Spleen (tissue), 11 donors: Measurements from ENCODE around the gene FAM135A. TPM values are rescaled to one million over a fixed set of nuclear protein-coding genes. Genes with fewer than 3 reads are reported as not detected.
"Not testable (repeated sequence)": the region's sequence is repeated elsewhere in the genome, so short reads cannot be mapped to it uniquely, and the experiment has no call there.

ENCODE experiments used
- DNase-seq: peaks from one replicate; pipeline ENCODE4 v3.0.0-alpha.2; 2020
- H3K27ac ChIP-seq, 8 donors: fragments of 200-600 bp; sonication (generic) in 7 of 8; 1 replicate in 4 of 8; 2 replicates in 4 of 8; pipeline versions ENCODE4 v1.5.0 to v1.8.0; 2016 to 2021; ENCODE audit warnings: inconsistent platforms in 4 of 8, mild to moderate bottlenecking in 4 of 8, moderate library complexity in 1 of 8
- H3K27me3 ChIP-seq, 7 donors: fragments of 200-600 bp; sonication (generic) in 6 of 7; replicated peaks in 1 of 7; 1 replicate in 4 of 7; 2 replicates in 3 of 7; pipeline versions ENCODE4 v1.5.0 to v1.8.0; 2016 to 2021; ENCODE audit warnings: inconsistent platforms in 3 of 7, mild to moderate bottlenecking in 1 of 7
- H3K36me3 ChIP-seq, 6 donors: fragments of 200-600 bp; sonication (generic) in 5 of 6; 1 replicate in 4 of 6; 2 replicates in 2 of 6; pipeline versions ENCODE4 v1.5.0 to v1.8.0; 2016 to 2021; ENCODE audit warnings: inconsistent platforms in 2 of 6
- H3K4me1 ChIP-seq, 6 donors: fragments of 200-600 bp; sonication (generic) in 5 of 6; 1 replicate in 3 of 6; 2 replicates in 3 of 6; pipeline versions ENCODE4 v1.5.0 to v1.8.0; 2016 to 2021; ENCODE audit warnings: inconsistent platforms in 3 of 6
- H3K4me3 ChIP-seq, 8 donors: fragments of 200-600 bp; sonication (generic) in 7 of 8; 1 replicate in 4 of 8; 2 replicates in 4 of 8; pipeline versions ENCODE4 v1.5.0 to v1.8.0; 2016 to 2021; ENCODE audit warnings: inconsistent platforms in 4 of 8, mild to moderate bottlenecking in 4 of 8, moderate library complexity in 2 of 8
- H3K9me3 ChIP-seq, 8 donors: fragments of 200-600 bp; sonication (generic) in 7 of 8; 1 replicate in 4 of 8; 2 replicates in 4 of 8; pipeline versions ENCODE4 v1.5.0 to v1.8.0; 2016 to 2021; ENCODE audit warnings: inconsistent platforms in 4 of 8
- CTCF ChIP-seq, 11 experiments: fragments of 200-600 bp in 7 of 11; fragments of 450-650 bp in 4 of 11; sonication (generic) in 4 of 11; IDR thresholded peaks in 8 of 11; conservative IDR thresholded peaks in 3 of 11; 1 replicate in 7 of 11; 2 replicates in 4 of 11; pipeline versions ENCODE4 v1.4.0 to v1.8.0; 2016 to 2021; ENCODE audit warnings: antibody characterized with exemption in 11 of 11, inconsistent platforms in 4 of 11, mild to moderate bottlenecking in 1 of 11
- POLR2A ChIP-seq, 3 donors: fragments of 450-650 bp; IDR thresholded peaks; one replicate each; pipeline ENCODE4 v1.5.1; 2017; ENCODE audit warnings: antibody characterized with exemption in 3 of 3, mild to moderate bottlenecking in 1 of 3
- POLR2AphosphoS5 ChIP-seq, 3 donors: sonication (generic); formaldehyde crosslinking; IDR thresholded peaks; one replicate each; pipeline ENCODE4 v1.5.1; 2017; ENCODE audit warnings: antibody characterized with exemption in 3 of 3
- WGBS, 5 donors: extraction: QIAGEN DNeasy Blood & Tissue Kit in 3 of 5; methylation state at CpG; one replicate each; pipeline versions ENCODE4 v1.1.5 to v1.1.7; 2013 to 2018; 5-methylcytosine and 5-hydroxymethylcytosine counted together
- intact Hi-C: fragments of 100-400 bp; cut with DNase I; formaldehyde crosslinking; loops from one replicate; pipeline ENCODE4 v1.15.0; 2023; ENCODE audit warnings: low total_unique reads
- polyA plus RNA-seq, 3 donors: library from polyadenylated mRNA; stranded (reverse); fragments of 200-250 nt; gene quantifications; one replicate each; pipeline ENCODE4 v1.2.1, GENCODE V29; 2013
- small RNA-seq, 4 donors: library from RNA; depleted of rRNA; stranded (forward); fragments of <200 nt; gene quantifications; one replicate each; pipeline ENCODE3, GENCODE V24; 2016
- total RNA-seq, 7 donors: library from RNA; depleted of rRNA in 3 of 7; stranded (reverse); fragments of >200 nt in 3 of 7; fragmentation: NEBNext Ultra II Directional in 4 of 7; extraction: Animal tissue kit (Norgen Biotek cat#: 25700) in 4 of 7; gene quantifications; one replicate each; pipeline versions ENCODE4 v1.1.0 to v1.2.1, GENCODE V29; 2016 to 2021
- donor health status: healthy with polysubstance abuse.
- donor health status: DM: no; HTN: no; CAD: no; lungs with moderate emphysema.
- donor health status: DM: no; HTN: no; CAD: no.
- donor health status: Bipolar disorder and iron deficiency.
- donor health status: healthy.
- donor health status: DM: no; HTN: no; CAD: no.
- donor health status: DM: yes; HTN: yes; CAD: no.

FAM135A gene
- total and polyA plus RNA-seq, 10 donors = 7.6 to 33.0 (median 17.8) TPM

GRCh38 chr6:70601014-70601413, 187.7 kb downstream of the FAM135A start:
- Histone ChIP-seq H3K4me3 (no peak overlapping the region), H3K9me3 (peaks cover 0 to 18% (median 3%) of the 10 kb centered on the region in 8 donors), H3K27ac (no peak overlapping the region), H3K27me3 (no peaks in the 10 kb centered on the region), H3K36me3 (no peaks in the 10 kb centered on the region), H3K4me1 (no peaks in the 10 kb centered on the region)
- no peak for DNase-seq
- no peak for TF ChIP-seq POLR2AphosphoS5 (IDR thresholded peaks at IDR 0.05)
- TF ChIP-seq POLR2A (IDR thresholded peaks at IDR 0.05) = no peak
- no peak for TF ChIP-seq CTCF (IDR thresholded peaks at IDR 0.05 in 8 of 11, conservative IDR thresholded peaks at IDR 0.05 in 3 of 11)
- intact Hi-C loops = no loop called here
- WGBS, 5 donors = 64 to 87% (median 72%) methylated on average over 3 of the region's 3 CpGs

GRCh38 chr6:70604254-70604653, 190.9 kb downstream of the FAM135A start:
- no peak for TF ChIP-seq POLR2A (IDR thresholded peaks at IDR 0.05)
- TF ChIP-seq CTCF (IDR thresholded peaks at IDR 0.05 in 8 of 11, conservative IDR thresholded peaks at IDR 0.05 in 3 of 11) = no peak
- TF ChIP-seq POLR2AphosphoS5 (IDR thresholded peaks at IDR 0.05) = no peak
- Histone ChIP-seq H3K4me1 (no peaks in the 10 kb centered on the region), H3K4me3 (no peak overlapping the region), H3K9me3 (peaks cover 0 to 20% (median 4%) of the 10 kb centered on the region in 8 donors), H3K27me3 (no peaks in the 10 kb centered on the region), H3K27ac (no peak overlapping the region), H3K36me3 (no peaks in the 10 kb centered on the region)
- no peak for DNase-seq
- WGBS, 5 donors = 78 to 92% (median 91%) methylated on average over 4 to 6 of the region's 6 CpGs
- intact Hi-C loops = no loop called here

GRCh38 chr6:70607371-70607770, 194.1 kb downstream of the FAM135A start:
- H3K4me3 ChIP-seq, intact Hi-C loops, DNase-seq, H3K36me3 ChIP-seq, H3K27ac ChIP-seq, H3K27me3 ChIP-seq, H3K4me1 ChIP-seq: not testable (repeated sequence)
- H3K9me3 ChIP-seq = peaks cover 0 to 20% (median 4%) of the 10 kb centered on the region in 8 donors
- 62 to 85% (median 74%) methylated on average over 2 of the region's 2 CpGs for WGBS, 5 donors

GRCh38 chr6:70609181-70609580, 195.9 kb downstream of the FAM135A start:
- peaks cover 0 to 13% (median 2%) of the 10 kb centered on the region in 8 donors for H3K9me3 ChIP-seq
- H3K4me1 ChIP-seq, H3K27ac ChIP-seq, intact Hi-C loops, DNase-seq, H3K27me3 ChIP-seq, H3K4me3 ChIP-seq, H3K36me3 ChIP-seq: not testable (repeated sequence)
- WGBS, 5 donors = 89 to 96% (median 93%) methylated on average over 13 of the region's 13 CpGs

Small RNA genes lying within 50 kb of the gene (small RNA-seq; reads per million reads assigned to genes)
- 0 reads per million in 4 donors for gene RNU7-48P

Other genes with a start within 250 kb of the FAM135A start
- gene COL9A1, start 110.4 kb upstream of the FAM135A start, total RNA-seq = not detected
- gene COL9A1, start 110.4 kb upstream of the FAM135A start, polyA plus RNA-seq = under 1 TPM; 0.06 to 0.07 (median 0.06) TPM
- gene SDHAF4, start 153.4 kb downstream of the FAM135A start, total RNA-seq = 10 to 100 TPM in 1 of 7 donors, 1 to 10 TPM in 6; 2.7 to 12.6 (median 7.3) TPM
- 10 to 100 TPM in 1 of 3 donors, 1 to 10 TPM in 2; 8.1 to 12.8 (median 9.1) TPM for gene SDHAF4, start 153.4 kb downstream of the FAM135A start, polyA plus RNA-seq